ENCODE measurements around the gene CYP2C19.

GRCh38 chr10:94853065-94853464 is 90.6 kb downstream of the CYP2C19 start:
- TF ChIP-seq CTCF (conservative IDR thresholded peaks at IDR 0.05; ENCODE audit: low read depth, low read length) (no peak), EZH2 (IDR thresholded peaks at IDR 0.05; ENCODE audit: low read length, unreplicated experiment) (no peak)
